ENCODE results near the gene STAM. TPM values are rescaled to one million over a fixed set of nuclear protein-coding genes. Genes with fewer than 3 reads are reported as not detected.

The STAM gene
- total and polyA plus RNA-seq, 9 of the 15 experiments (the other 6 are each of a cell fraction or from before 2014, with no cell fraction given), result 13.8 to 33.5 (median 26.4) TPM

DNA sequence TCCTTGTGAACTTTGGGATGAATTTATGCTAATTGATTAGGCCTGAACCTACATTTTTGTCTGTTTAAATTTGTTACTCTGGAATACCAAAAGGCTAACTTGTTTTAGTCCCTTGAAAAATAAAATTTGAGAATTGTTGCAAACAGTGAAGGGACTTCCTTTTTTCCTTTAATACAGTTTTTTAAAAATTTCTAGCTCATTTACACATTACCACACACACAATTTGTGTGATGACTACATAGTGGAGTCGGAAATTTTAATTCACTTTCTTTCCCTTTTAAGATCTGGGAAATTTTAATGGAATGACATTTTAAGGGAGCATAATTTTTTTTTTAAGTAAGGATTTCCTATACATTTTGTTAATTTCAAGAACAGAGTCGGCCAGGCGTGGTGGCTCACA is 99.5 kb downstream of the STAM start (continued):
- TF ChIP-seq, protein P1, sequence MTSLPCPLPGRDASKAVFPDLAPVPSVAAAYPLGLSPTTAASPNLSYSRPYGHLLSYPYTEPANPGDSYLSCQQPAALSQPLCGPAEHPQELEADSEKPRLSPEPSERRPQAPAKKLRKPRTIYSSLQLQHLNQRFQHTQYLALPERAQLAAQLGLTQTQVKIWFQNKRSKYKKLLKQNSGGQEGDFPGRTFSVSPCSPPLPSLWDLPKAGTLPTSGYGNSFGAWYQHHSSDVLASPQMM (CRISPR knock-in tag; IDR thresholded peaks at IDR 0.05), result no peak
- TF ChIP-seq ZNF3 (CRISPR knock-in tag; IDR thresholded peaks at IDR 0.05) (no peak), ZZZ3 (IDR thresholded peaks at IDR 0.05) (no peak), ZKSCAN1 (IDR thresholded peaks at IDR 0.05; ENCODE audit: low read depth, low read length) (no peak), KDM2B (CRISPR knock-in tag; IDR thresholded peaks at IDR 0.05) (no peak), MBD2 (IDR thresholded peaks at IDR 0.05; ENCODE audit: borderline replicate concordance, low read depth) (no peak), NRF1 (conservative IDR thresholded peaks at IDR 0.05 in 1 of 2, IDR thresholded peaks at IDR 0.05 in 1 of 2) (no peak), XRCC4 (IDR thresholded peaks at IDR 0.05; ENCODE audit: extremely low read depth, insufficient read depth, insufficient read length) (no peak), ZNF212 (CRISPR knock-in tag; IDR thresholded peaks at IDR 0.05) (no peak), OTX1 (CRISPR knock-in tag; IDR thresholded peaks at IDR 0.05) (no peak)
- TF ChIP-seq, protein P2, sequence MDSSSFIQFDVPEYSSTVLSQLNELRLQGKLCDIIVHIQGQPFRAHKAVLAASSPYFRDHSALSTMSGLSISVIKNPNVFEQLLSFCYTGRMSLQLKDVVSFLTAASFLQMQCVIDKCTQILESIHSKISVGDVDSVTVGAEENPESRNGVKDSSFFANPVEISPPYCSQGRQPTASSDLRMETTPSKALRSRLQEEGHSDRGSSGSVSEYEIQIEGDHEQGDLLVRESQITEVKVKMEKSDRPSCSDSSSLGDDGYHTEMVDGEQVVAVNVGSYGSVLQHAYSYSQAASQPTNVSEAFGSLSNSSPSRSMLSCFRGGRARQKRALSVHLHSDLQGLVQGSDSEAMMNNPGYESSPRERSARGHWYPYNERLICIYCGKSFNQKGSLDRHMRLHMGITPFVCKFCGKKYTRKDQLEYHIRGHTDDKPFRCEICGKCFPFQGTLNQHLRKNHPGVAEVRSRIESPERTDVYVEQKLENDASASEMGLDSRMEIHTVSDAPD (CRISPR knock-in tag; IDR thresholded peaks at IDR 0.05), result no peak
- TF ChIP-seq, protein P3, sequence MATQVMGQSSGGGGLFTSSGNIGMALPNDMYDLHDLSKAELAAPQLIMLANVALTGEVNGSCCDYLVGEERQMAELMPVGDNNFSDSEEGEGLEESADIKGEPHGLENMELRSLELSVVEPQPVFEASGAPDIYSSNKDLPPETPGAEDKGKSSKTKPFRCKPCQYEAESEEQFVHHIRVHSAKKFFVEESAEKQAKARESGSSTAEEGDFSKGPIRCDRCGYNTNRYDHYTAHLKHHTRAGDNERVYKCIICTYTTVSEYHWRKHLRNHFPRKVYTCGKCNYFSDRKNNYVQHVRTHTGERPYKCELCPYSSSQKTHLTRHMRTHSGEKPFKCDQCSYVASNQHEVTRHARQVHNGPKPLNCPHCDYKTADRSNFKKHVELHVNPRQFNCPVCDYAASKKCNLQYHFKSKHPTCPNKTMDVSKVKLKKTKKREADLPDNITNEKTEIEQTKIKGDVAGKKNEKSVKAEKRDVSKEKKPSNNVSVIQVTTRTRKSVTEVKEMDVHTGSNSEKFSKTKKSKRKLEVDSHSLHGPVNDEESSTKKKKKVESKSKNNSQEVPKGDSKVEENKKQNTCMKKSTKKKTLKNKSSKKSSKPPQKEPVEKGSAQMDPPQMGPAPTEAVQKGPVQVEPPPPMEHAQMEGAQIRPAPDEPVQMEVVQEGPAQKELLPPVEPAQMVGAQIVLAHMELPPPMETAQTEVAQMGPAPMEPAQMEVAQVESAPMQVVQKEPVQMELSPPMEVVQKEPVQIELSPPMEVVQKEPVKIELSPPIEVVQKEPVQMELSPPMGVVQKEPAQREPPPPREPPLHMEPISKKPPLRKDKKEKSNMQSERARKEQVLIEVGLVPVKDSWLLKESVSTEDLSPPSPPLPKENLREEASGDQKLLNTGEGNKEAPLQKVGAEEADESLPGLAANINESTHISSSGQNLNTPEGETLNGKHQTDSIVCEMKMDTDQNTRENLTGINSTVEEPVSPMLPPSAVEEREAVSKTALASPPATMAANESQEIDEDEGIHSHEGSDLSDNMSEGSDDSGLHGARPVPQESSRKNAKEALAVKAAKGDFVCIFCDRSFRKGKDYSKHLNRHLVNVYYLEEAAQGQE (IDR thresholded peaks at IDR 0.05; ENCODE audit: borderline replicate concordance), result no peak
- TF ChIP-seq, protein P3 (CRISPR knock-in tag; IDR thresholded peaks at IDR 0.05; ENCODE audit: low read depth), result no peak
